Loucy (cell line): ENCODE data around the gene PIGU.

Experiments used
- H2AFZ ChIP-seq: fragments of 200-600 bp; sonication (generic); 2 replicates; pipeline ENCODE4 v1.6.0; 2016; ENCODE audit warnings: antibody characterized with exemption, mild to moderate bottlenecking, low read length, moderate library complexity
- H3F3A ChIP-seq: fragments of 200-600 bp; 2 replicates; pipeline ENCODE4 v1.6.0; 2016; ENCODE audit warnings: antibody characterized with exemption, low read depth, mild to moderate bottlenecking
- H3K27me3 ChIP-seq: fragments of 200-600 bp; sonication (generic); 2 replicates; pipeline ENCODE4 v1.6.1; 2014; ENCODE audit warnings: low read length, mild to moderate bottlenecking; ENCODE audit not compliant: insufficient read depth, poor library complexity, severe bottlenecking
- H3K36me3 ChIP-seq: fragments of 200-600 bp; sonication (generic); 2 replicates; pipeline ENCODE4 v1.6.1; 2016; ENCODE audit warnings: low read length; ENCODE audit not compliant: insufficient read depth
- H3K4me1 ChIP-seq: fragments of 200-600 bp; sonication (generic); 2 replicates; pipeline ENCODE4 v1.5.1; 2014; ENCODE audit warnings: low read length, mild to moderate bottlenecking; ENCODE audit not compliant: insufficient read depth, poor library complexity, severe bottlenecking
- H3K4me2 ChIP-seq: fragments of 200-600 bp; sonication (generic); 2 replicates; pipeline ENCODE4 v1.6.0; 2014; ENCODE audit warnings: antibody characterized with exemption, low read length, low read depth, mild to moderate bottlenecking; ENCODE audit not compliant: poor library complexity, severe bottlenecking
- H3K4me3 ChIP-seq: fragments of 200-600 bp; sonication (generic); 2 replicates; pipeline ENCODE4 v1.5.1; 2014; ENCODE audit warnings: low read length, mild to moderate bottlenecking, mixed read lengths; ENCODE audit not compliant: poor library complexity, severe bottlenecking
- H3K79me2 ChIP-seq: fragments of 200-600 bp; sonication (generic); 2 replicates; pipeline ENCODE4 v1.6.1; 2014; ENCODE audit warnings: low read length; ENCODE audit not compliant: insufficient read depth
- H3K9ac ChIP-seq: fragments of 200-600 bp; sonication (generic); 2 replicates; pipeline ENCODE4 v1.6.0; 2014; ENCODE audit warnings: mild to moderate bottlenecking, low read depth, low read length, moderate library complexity; ENCODE audit not compliant: poor library complexity, severe bottlenecking
- H3K9me2 ChIP-seq: fragments of 200-600 bp; sonication (generic); replicated peaks from 2 replicates; pipeline ENCODE4 v1.6.1; 2016; ENCODE audit warnings: low read depth, low read length, mixed read lengths
- H3K9me3 ChIP-seq: fragments of 200-600 bp; sonication (generic); 2 replicates; pipeline ENCODE4 v1.6.1; 2014; ENCODE audit warnings: mild to moderate bottlenecking, antibody characterized with exemption, low read length, low read depth; ENCODE audit not compliant: insufficient read depth
- H4K20me1 ChIP-seq: fragments of 200-600 bp; sonication (generic); 2 replicates; pipeline ENCODE4 v1.6.0; 2014; ENCODE audit warnings: antibody characterized with exemption, low read length, mild to moderate bottlenecking; ENCODE audit not compliant: insufficient read depth, poor library complexity, severe bottlenecking
- EZH2phosphoT487 ChIP-seq: fragments of 200-600 bp; IDR thresholded peaks from 2 replicates; pipeline ENCODE4 v1.6.1; 2018; ENCODE audit warnings: antibody characterized with exemption, mild to moderate bottlenecking, moderate library complexity, borderline replicate concordance
- TF ChIP-seq, protein P1 (sequence below): fragments of 200-600 bp; sonication (generic); conservative IDR thresholded peaks from 2 replicates; pipeline ENCODE4 v1.5.1; 2014; ENCODE audit warnings: mild to moderate bottlenecking, antibody characterized with exemption, low read length

Gene PIGU

GRCh38 chr20:34574861-34575260, 102.0 kb downstream of the PIGU start:
- peaks cover 10% of the 10 kb centered on the region for H3K4me1 ChIP-seq
- no peaks in the 10 kb centered on the region for H3F3A ChIP-seq
- no peaks in the 10 kb centered on the region for H4K20me1 ChIP-seq
- H3K4me3 ChIP-seq, result no peak overlapping the region
- no peak for TF ChIP-seq EZH2phosphoT487
- TF ChIP-seq, protein P1, sequence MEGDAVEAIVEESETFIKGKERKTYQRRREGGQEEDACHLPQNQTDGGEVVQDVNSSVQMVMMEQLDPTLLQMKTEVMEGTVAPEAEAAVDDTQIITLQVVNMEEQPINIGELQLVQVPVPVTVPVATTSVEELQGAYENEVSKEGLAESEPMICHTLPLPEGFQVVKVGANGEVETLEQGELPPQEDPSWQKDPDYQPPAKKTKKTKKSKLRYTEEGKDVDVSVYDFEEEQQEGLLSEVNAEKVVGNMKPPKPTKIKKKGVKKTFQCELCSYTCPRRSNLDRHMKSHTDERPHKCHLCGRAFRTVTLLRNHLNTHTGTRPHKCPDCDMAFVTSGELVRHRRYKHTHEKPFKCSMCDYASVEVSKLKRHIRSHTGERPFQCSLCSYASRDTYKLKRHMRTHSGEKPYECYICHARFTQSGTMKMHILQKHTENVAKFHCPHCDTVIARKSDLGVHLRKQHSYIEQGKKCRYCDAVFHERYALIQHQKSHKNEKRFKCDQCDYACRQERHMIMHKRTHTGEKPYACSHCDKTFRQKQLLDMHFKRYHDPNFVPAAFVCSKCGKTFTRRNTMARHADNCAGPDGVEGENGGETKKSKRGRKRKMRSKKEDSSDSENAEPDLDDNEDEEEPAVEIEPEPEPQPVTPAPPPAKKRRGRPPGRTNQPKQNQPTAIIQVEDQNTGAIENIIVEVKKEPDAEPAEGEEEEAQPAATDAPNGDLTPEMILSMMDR, result no peak
- peaks cover 7% of the 10 kb centered on the region; the same call in 1 of the 2 replicates for H3K36me3 ChIP-seq
- no peaks in the 10 kb centered on the region for H3K27me3 ChIP-seq
- no peaks in the 10 kb centered on the region for H3K79me2 ChIP-seq
- no peak overlapping the region for H3K4me2 ChIP-seq
- no peak overlapping the region for H2AFZ ChIP-seq
- no peak overlapping the region for H3K9ac ChIP-seq
- no peaks in the 10 kb centered on the region for H3K9me2 ChIP-seq
- no peaks in the 10 kb centered on the region for H3K9me3 ChIP-seq

DNA sequence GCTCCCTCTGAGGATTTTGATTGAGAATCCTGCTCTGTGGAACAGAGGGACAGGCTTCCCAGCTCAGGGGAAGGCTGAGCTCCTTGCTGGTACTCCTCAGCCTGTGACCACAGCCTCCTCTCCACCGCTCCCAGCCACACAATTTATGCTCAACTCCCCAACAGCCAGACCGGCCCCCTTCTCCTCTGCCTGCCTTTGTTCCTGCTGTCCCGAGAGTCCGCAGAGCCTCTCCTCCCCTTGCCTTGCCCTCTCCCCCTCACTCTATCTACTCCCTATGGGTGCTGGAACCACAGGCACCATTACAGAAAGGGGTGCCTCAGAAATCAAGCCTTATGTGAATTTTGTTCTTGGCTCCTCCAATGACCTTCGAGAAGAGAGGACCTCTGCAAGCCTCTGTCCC, 102.5 kb downstream of the PIGU start:
- peaks cover 10% of the 10 kb centered on the region for H3K4me1 ChIP-seq
- no peak overlapping the region for H2AFZ ChIP-seq
- no peaks in the 10 kb centered on the region for H3F3A ChIP-seq
- no peaks in the 10 kb centered on the region for H3K27me3 ChIP-seq
- no peak overlapping the region for H3K9ac ChIP-seq
- H3K4me2 ChIP-seq, result no peak overlapping the region
- no peak overlapping the region for H3K4me3 ChIP-seq
- no peaks in the 10 kb centered on the region for H3K9me2 ChIP-seq
- H3K79me2 ChIP-seq, result no peaks in the 10 kb centered on the region
- H4K20me1 ChIP-seq, result no peaks in the 10 kb centered on the region
- TF ChIP-seq, protein P1, result no peak
- TF ChIP-seq EZH2phosphoT487, result no peak
- H3K36me3 ChIP-seq, result peaks cover 4% of the 10 kb centered on the region; the same call in 1 of the 2 replicates
- H3K9me3 ChIP-seq, result no peaks in the 10 kb centered on the region

- no peaks in the 10 kb centered on the region for H4K20me1 ChIP-seq
- no peaks in the 10 kb centered on the region for H3K9me3 ChIP-seq
- no peak overlapping the region for H2AFZ ChIP-seq
- no peaks in the 10 kb centered on the region for H3K9me2 ChIP-seq
- no peak overlapping the region for H3K4me2 ChIP-seq
- H3K79me2 ChIP-seq, result no peaks in the 10 kb centered on the region
- peaks cover 10% of the 10 kb centered on the region for H3K4me1 ChIP-seq
- no peak for TF ChIP-seq EZH2phosphoT487
- TF ChIP-seq, protein P1, result no peak
- H3K36me3 ChIP-seq, result peaks cover 4% of the 10 kb centered on the region; the same call in 1 of the 2 replicates
- H3K9ac ChIP-seq, result no peak overlapping the region
- H3F3A ChIP-seq, result no peaks in the 10 kb centered on the region
- H3K4me3 ChIP-seq, result no peak overlapping the region
- no peaks in the 10 kb centered on the region for H3K27me3 ChIP-seq
Observed at GRCh38 chr20:34573541-34574300, 103.2 kb downstream of the PIGU start.
